Pons (tissue), 1 donor: ENCODE measurements around the gene POMGNT1.

Source experiments
- DNase-seq: peaks from one replicate; pipeline ENCODE4 v3.0.0-alpha.2; 2016; ENCODE audit warnings: low spot score

POMGNT1 gene

GRCh38 chr1:46157916-46158311, 40.3 kb downstream of the POMGNT1 start:
- DNase-seq, result no peak

DNA sequence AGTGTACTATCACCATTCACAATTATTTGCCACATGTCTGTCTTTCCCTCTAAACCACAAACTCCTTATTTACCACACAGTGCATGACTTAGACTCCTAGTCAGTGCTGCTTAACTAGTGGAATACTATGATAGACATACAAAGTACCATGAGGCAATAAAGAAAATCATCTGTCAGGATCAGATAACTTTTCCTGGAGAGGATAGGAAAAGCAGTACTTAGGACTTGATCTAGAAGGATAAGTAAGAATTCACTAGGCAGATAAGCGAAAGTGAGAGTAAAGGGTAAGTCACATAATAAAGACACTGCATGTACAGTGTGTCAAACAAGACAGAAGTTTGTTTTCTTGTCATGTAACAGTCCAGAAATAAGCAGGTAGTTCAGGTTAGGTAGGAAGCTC, 44.5 kb downstream of the POMGNT1 start:
- no peak for DNase-seq

DNA sequence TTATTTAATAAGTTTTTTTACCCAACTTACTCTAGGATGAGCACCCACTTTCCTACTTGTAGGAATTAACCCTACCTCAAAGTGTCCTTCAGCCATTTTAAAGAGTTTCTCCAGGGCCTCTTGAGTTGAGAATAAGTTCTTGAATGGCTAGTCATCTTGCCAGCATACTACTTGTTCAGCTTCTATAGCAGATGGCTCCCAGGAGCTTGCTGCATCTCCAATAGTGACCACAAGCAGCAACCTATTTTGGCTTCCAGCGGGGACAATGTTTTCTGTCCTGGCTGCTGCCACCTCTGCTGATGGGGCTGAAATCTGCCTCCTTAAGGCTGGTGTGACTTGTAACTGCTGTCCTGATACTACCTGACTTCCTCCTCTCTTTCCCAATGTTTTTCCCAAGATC, 45.0 kb downstream of the POMGNT1 start:
- DNase-seq, result no peak

DNA sequence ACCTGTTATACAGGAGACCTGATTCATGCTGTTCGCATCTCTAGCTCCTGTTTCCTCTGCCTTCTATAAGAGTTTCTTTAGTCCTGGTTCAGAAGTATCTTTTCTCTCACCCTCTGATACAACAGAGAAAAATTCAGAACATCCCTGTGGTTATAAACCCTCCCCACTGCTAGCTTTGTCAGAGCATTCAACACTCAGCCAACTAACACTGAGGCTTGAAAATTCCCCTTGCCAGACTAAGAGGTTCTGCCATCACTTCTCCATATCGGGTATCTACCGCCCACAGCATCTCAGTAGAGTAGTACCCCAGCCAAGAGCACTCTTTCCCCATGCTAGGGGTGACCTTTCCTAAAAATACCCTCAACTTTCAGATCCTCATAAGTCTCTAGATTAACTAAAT, 46.2 kb downstream of the POMGNT1 start:
- no peak for DNase-seq

- DNase-seq, result no peak
These were observed 48.1 kb downstream of the POMGNT1 start for GRCh38 chr1:46150085-46150484.

GRCh38 chr1:46148318-46148717, 49.9 kb downstream of the POMGNT1 start:
- DNase-seq, result no peak
